ENCODE data around the gene PPP2R2D. TPM values are rescaled to one million over a fixed set of nuclear protein-coding genes. Genes with fewer than 3 reads are reported as not detected.

PPP2R2D gene
- total RNA-seq, 2 experiments from 2014 or later: 37.4 to 38.5 TPM

- peak overlapping the region; percentile 83 for H3K4me3 ChIP-seq (ENCODE audit: low read depth, low read length, poor library complexity, severe bottlenecking)
- CTCF ChIA-PET (ENCODE audit: unreplicated experiment): no interaction called here
Measured at GRCh38 chr10:131982185-131982756, 81.5 kb downstream of the PPP2R2D start.

GRCh38 chr10:131982796-131983195 lies 82.0 kb downstream of the PPP2R2D start:
- ChIA-PET POLR2A (no interaction called here), CTCF (ENCODE audit: unreplicated experiment) (no interaction called here)
- Histone ChIP-seq H3K4me2 (ENCODE audit: low read length) (peak overlapping the region; percentile 70), H3K4me1 (ENCODE audit: insufficient read depth, low read length, poor library complexity, severe bottlenecking) (peaks cover 28% of the 10 kb centered on the region), H4K20me1 (ENCODE audit: insufficient read depth, low read length) (peaks cover 6% of the 10 kb centered on the region; the same call in 1 of the 2 replicates), H2AFZ (ENCODE audit: low read length) (peak overlapping the region; percentile 79; the same call in 1 of the 2 replicates), H3K9me2 (ENCODE audit: insufficient read depth, low read length) (no peaks in the 10 kb centered on the region), H3K27ac (ENCODE audit: low read depth, low read length, poor library complexity, severe bottlenecking) (no peak overlapping the region), H3K4me3 (ENCODE audit: low read depth, low read length, poor library complexity, severe bottlenecking) (peak overlapping the region; percentile 83), H3K36me3 (ENCODE audit: insufficient read depth, low read length) (peaks cover 14% of the 10 kb centered on the region; the same call in 1 of the 2 replicates), H3K9me3 (ENCODE audit: low read length) (no peaks in the 10 kb centered on the region), H3K79me2 (ENCODE audit: insufficient read depth, low read depth, low read length) (peaks cover 30% of the 10 kb centered on the region; the same call in 1 of the 2 replicates)
- no peak for DNase-seq (ENCODE audit: low spot score)
- TF ChIP-seq CTCF (conservative IDR thresholded peaks at IDR 0.05; ENCODE audit: low read length): no peak
- no peak for TF ChIP-seq EZH2phosphoT487 (IDR thresholded peaks at IDR 0.05; ENCODE audit: borderline replicate concordance, low read depth, low read length)
- no TSS peak for BruUV-seq (replicated peaks)
- intact Hi-C loops (cut with micrococcal nuclease; ENCODE audit: unreplicated experiment): loop anchor here (10.0 kb wide), 1 partner anchor 162 kb away; no protein-coding TSS in a partner anchor

More at GRCh38 chr10:131982185-131982756, 81.5 kb downstream of the PPP2R2D start:
- POLR2A ChIA-PET: interaction anchor here (0.8 kb wide), 1 partner anchor 8 kb away, joined by 3 read pairs; no protein-coding TSS in a partner anchor
- DNase-seq (ENCODE audit: low spot score): peak; percentile 11
- H3K36me3 ChIP-seq (ENCODE audit: insufficient read depth, low read length): peaks cover 19% of the 10 kb centered on the region; the same call in 1 of the 2 replicates
- H3K79me2 ChIP-seq (ENCODE audit: insufficient read depth, low read depth, low read length): peaks cover 35% of the 10 kb centered on the region; the same call in 1 of the 2 replicates
- peaks cover 28% of the 10 kb centered on the region for H3K4me1 ChIP-seq (ENCODE audit: insufficient read depth, low read length, poor library complexity, severe bottlenecking)
- no peak for TF ChIP-seq CTCF (conservative IDR thresholded peaks at IDR 0.05; ENCODE audit: low read length)
- TF ChIP-seq EZH2phosphoT487 (IDR thresholded peaks at IDR 0.05; ENCODE audit: borderline replicate concordance, low read depth, low read length): no peak
- H3K27ac ChIP-seq (ENCODE audit: low read depth, low read length, poor library complexity, severe bottlenecking): no peak overlapping the region
- no peaks in the 10 kb centered on the region for H3K9me3 ChIP-seq (ENCODE audit: low read length)
- intact Hi-C loops (cut with micrococcal nuclease; ENCODE audit: unreplicated experiment): loop anchor here (10.0 kb wide), 1 partner anchor 163 kb away; no protein-coding TSS in a partner anchor
- peak overlapping the region; percentile 70 for H3K4me2 ChIP-seq (ENCODE audit: low read length)
- H2AFZ ChIP-seq (ENCODE audit: low read length): peak overlapping the region; percentile 79; the same call in 1 of the 2 replicates
- peaks cover 6% of the 10 kb centered on the region; the same call in 1 of the 2 replicates for H4K20me1 ChIP-seq (ENCODE audit: insufficient read depth, low read length)
- BruUV-seq (replicated peaks): no TSS peak
- no peaks in the 10 kb centered on the region for H3K9me2 ChIP-seq (ENCODE audit: insufficient read depth, low read length)

- Histone ChIP-seq H3K4me3 (ENCODE audit: low read depth, low read length, poor library complexity, severe bottlenecking) (no peak overlapping the region), H2AFZ (ENCODE audit: low read length) (no peak overlapping the region), H3K9me3 (ENCODE audit: low read length) (no peaks in the 10 kb centered on the region), H3K4me2 (ENCODE audit: low read length) (no peak overlapping the region), H3K79me2 (ENCODE audit: insufficient read depth, low read depth, low read length) (peaks cover 21% of the 10 kb centered on the region; the same call in 1 of the 2 replicates), H4K20me1 (ENCODE audit: insufficient read depth, low read length) (peaks cover 6% of the 10 kb centered on the region; the same call in 1 of the 2 replicates), H3K9me2 (ENCODE audit: insufficient read depth, low read length) (no peaks in the 10 kb centered on the region), H3K4me1 (ENCODE audit: insufficient read depth, low read length, poor library complexity, severe bottlenecking) (peaks cover 28% of the 10 kb centered on the region), H3K27ac (ENCODE audit: low read depth, low read length, poor library complexity, severe bottlenecking) (no peak overlapping the region), H3K36me3 (ENCODE audit: insufficient read depth, low read length) (peaks cover 10% of the 10 kb centered on the region; the same call in 1 of the 2 replicates)
- TF ChIP-seq CTCF (conservative IDR thresholded peaks at IDR 0.05; ENCODE audit: low read length) (no peak), EZH2phosphoT487 (IDR thresholded peaks at IDR 0.05; ENCODE audit: borderline replicate concordance, low read depth, low read length) (no peak)
- ChIA-PET CTCF (ENCODE audit: unreplicated experiment) (no interaction called here), POLR2A (interaction anchor here (0.5 kb wide), 2 partner anchors 15 to 653 kb away, joined by 3 read pairs; no protein-coding TSS in a partner anchor)
- intact Hi-C loops (cut with micrococcal nuclease; ENCODE audit: unreplicated experiment): loop anchor here (10.0 kb wide), 1 partner anchor 161 kb away; no protein-coding TSS in a partner anchor
- DNase-seq (ENCODE audit: low spot score): no peak
- BruUV-seq (replicated peaks): no TSS peak
Measured at GRCh38 chr10:131983780-131984179, 83.0 kb downstream of the PPP2R2D start.

Measured in OCI-LY7 (cell line).